Hematopoietic multipotent progenitor cell treated with erythropoietin and hydrocortisone succinate and interleukin-3 and kit ligand, for 15 days (in vitro differentiated cells): ENCODE results near the gene KRT40.

Source experiments
- DNase-seq: peaks from one replicate; pipeline ENCODE4 v3.0.0-alpha.2; 2015; ENCODE audit warnings: low spot score

Gene KRT40

GRCh38 chr17:40952154-40952553 is 32.0 kb downstream of the KRT40 start:
- no peak for DNase-seq

GRCh38 chr17:40951011-40951622 is 33.0 kb downstream of the KRT40 start:
- no peak for DNase-seq

DNA sequence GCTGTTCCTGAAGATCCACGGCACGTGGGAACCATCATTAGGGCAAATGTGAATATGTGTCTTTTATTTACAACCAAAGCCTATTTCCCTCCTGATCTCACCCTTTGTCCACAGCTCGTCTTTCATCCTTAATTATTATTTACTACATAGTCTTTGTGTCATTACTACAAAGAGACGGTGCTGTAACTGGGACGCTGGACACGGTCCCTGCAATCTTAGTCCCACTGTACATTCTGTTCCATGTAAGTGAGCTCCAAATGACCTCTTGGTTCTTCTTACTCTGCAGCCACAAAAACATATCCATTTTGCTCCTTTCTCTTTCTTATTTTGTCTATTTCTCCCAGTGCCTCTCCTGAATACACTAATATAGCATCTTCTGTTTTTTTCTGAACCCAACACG is 34.0 kb downstream of the KRT40 start:
- DNase-seq = no peak

DNA sequence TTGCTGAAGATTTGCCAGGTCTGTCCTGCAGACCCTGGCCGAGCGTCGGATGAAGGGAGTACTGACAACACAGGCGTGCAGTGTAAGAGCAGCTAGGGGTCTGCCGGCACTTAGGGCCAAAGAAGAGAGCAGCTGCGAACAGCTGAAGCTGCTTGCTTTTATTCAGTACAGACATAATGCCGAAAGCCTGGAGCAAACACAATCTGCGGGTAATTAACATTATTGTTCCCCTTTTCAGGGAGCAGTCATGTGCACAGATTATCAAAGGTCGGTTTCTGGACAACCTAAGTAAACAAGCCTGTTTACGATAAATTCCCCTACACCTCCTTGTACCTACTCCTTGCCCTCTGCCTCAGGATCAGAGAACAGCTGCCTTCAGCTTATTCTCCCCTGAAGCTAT is 34.7 kb downstream of the KRT40 start:
- DNase-seq = no peak

DNA sequence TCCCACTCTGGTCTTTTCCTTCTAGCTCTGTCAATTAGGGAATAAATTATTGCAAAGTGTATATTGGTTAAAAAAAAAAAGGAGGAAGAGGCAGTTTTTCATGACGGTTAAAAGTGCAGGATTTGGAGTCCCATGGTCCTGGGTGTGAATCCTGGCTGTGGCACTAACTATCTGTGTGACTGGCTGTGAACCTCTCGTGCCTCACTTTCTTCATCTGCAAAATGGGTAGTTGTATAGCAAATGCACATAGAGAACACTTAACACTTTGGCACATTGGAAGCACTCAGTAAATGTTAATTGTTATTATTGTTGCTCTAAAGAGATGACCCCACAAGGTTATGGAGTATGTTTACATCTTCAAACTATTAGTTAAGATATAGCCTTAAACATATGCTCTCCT is 36.2 kb downstream of the KRT40 start:
- no peak for DNase-seq

DNA sequence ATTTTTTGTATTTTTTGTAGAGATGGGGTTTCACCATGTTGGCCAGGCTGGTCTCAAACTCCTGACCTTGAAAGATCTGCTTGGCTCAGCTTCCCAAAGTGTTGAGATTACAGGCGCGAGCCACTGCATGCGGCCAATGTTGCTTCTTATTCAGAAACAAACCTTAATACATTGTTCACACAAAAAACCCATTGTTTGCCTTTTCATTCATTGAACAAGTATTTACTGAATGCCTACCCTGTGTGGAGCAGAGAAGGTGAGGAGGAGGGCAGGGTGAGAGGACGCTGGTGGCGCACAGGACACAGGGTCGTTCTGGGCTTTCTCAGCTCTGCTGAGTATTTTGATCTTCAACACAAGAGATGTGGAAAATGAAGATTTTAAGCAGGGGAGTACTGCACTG is 38.7 kb downstream of the KRT40 start:
- DNase-seq = no peak

DNA sequence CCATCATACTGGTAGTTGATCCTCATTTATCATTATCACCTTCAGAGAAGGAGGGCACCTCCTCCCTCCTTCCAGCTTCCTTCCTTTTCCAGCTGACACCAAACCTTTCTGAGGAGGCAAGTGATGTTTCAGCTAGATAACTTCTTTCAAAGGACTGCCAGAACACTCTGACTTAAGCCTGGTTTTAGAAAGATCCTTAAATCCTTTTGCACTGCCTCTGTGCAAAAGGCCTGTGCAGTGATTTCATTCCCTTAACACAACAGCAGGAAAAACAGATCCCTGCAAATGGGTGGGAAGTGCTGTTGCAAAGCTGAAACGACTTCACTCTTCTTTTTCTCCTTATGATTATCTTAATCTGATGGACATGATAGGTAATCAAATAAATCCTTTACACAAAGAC is 39.6 kb downstream of the KRT40 start:
- no peak for DNase-seq

DNA sequence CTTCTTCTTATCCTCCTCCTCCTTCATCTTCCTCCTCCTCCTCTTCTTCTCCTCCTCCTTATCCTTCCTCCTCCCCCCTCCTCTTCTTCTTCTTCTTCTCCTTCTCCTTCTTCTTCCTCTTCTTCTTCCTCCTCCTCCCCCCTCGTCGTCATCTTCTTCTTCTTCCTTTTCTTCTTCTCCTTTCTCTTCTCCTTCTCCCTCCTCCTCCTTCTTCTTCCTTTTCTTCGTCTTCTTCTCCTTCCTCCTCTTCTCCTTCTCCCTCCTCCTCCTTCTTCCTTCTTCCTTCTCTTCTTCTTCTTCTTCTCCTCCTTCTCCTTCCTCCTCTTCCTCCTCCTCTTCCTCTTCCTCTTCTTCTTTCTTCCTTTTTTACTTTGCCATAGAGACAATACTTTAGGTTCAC is 41.6 kb downstream of the KRT40 start:
- DNase-seq = no peak

DNA sequence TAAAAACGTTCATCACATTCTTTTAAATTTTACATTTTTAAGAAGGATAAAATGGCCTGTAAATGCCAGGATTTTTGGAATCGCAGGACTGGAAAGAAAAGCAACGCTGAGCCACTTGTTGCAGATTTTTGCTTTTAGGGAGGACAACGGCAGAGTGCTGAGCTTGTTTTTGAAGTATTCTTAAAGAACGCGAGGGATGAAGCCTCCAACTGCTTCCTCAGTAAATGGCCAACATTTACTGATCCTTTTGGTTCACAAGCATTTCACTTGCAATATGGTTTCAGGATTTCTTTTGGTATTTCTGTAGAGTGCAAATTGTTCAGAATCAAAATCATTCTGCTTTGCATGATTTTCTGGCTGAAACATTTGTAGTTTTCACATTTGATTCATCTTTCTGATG is 43.9 kb downstream of the KRT40 start:
- no peak for DNase-seq

GRCh38 chr17:40938981-40939380 is 45.1 kb downstream of the KRT40 start:
- DNase-seq = no peak

- no peak for DNase-seq
Observed at GRCh38 chr17:40937384-40937819, 46.7 kb downstream of the KRT40 start, which contains the start of gene KRT23. TSS of gene KRT23 (minus strand) at chr17:40937646. CDS start at chr17:40936603, 1,043 bp downstream.

- DNase-seq = no peak
Observed at GRCh38 chr17:40936976-40937375, 47.1 kb downstream of the KRT40 start.

DNA sequence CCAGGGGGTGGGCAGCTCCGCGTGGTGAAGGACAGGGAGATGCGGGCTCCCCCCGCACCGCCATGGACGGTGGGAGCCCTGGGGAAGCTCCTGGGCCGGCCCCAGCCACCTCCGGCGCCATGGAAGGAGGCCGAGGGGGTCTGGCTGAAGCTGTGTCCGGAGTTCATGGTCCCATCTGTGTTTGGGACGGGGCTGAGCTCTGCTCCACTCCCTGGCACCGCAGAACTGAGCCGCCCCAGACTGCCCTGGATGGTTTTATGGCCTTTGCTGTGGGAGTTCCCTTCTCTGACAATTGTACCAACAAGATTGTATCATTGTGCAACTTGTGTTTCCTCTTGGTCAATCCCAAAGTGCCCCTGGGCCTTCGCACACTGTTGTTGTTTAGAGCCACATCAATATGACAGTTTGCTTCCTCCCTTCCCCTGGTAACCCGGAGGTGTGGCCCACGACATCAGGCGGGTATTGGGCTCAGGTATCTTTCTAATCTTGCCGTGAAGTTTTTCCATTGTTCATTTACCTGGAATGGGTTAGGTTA is 47.6 kb downstream of the KRT40 start:
- DNase-seq = no peak

GRCh38 chr17:40935624-40936023 is 48.5 kb downstream of the KRT40 start:
- no peak for DNase-seq

- DNase-seq = no peak
Observed at GRCh38 chr17:40932608-40933007, 51.5 kb downstream of the KRT40 start.

- DNase-seq = no peak
Observed at GRCh38 chr17:40931311-40931710, 52.8 kb downstream of the KRT40 start.
